Neural progenitor cell (in vitro differentiated cells): ENCODE data around the gene NDUFAF5. TPM values are rescaled to one million over a fixed set of nuclear protein-coding genes. Genes with fewer than 3 reads are reported as not detected.

Experiments used
- DNase-seq: peaks from one replicate; pipeline ENCODE4 v3.0.0-alpha.2; 2016; ENCODE audit warnings: low spot score
- H2AFZ ChIP-seq: fragments of 200-600 bp; sonication (generic); replicated peaks from 2 replicates; pipeline ENCODE4 v1.6.1; 2016; ENCODE audit warnings: antibody characterized with exemption
- H3F3A ChIP-seq: fragments of 200-600 bp; sonication (generic); 2 replicates; pipeline ENCODE4 v1.6.1; 2016; ENCODE audit warnings: antibody characterized with exemption, low read depth
- H3K27ac ChIP-seq: fragments of 200-600 bp; sonication (generic); 2 replicates; pipeline ENCODE4 v1.5.1; 2016; ENCODE audit warnings: mild to moderate bottlenecking
- H3K27me3 ChIP-seq: fragments of 200-600 bp; sonication (generic); 2 replicates; pipeline ENCODE4 v1.6.1; 2016; ENCODE audit warnings: mild to moderate bottlenecking, moderate library complexity
- H3K36me3 ChIP-seq: fragments of 200-600 bp; sonication (generic); 2 replicates; pipeline ENCODE4 v1.5.1; 2016
- H3K4me1 ChIP-seq: fragments of 200-600 bp; sonication (generic); 2 replicates; pipeline ENCODE4 v1.6.1; 2016; ENCODE audit warnings: mixed run types
- H3K4me2 ChIP-seq: fragments of 200-600 bp; sonication (generic); 2 replicates; pipeline ENCODE4 v1.6.1; 2016
- H3K4me3 ChIP-seq: fragments of 200-600 bp; sonication (generic); 2 replicates; pipeline ENCODE4 v1.5.1; 2016
- H3K79me2 ChIP-seq: fragments of 200-600 bp; sonication (generic); 2 replicates; pipeline ENCODE4 v1.6.1; 2016; ENCODE audit warnings: low read depth
- H3K9ac ChIP-seq: fragments of 200-600 bp; sonication (generic); 2 replicates; pipeline ENCODE4 v1.6.1; 2016
- H3K9me3 ChIP-seq: fragments of 200-600 bp; sonication (generic); 2 replicates; pipeline ENCODE4 v1.5.1; 2016; ENCODE audit warnings: low read depth
- H4K20me1 ChIP-seq: fragments of 200-600 bp; sonication (generic); 2 replicates; pipeline ENCODE4 v1.6.1; 2016; ENCODE audit warnings: low read depth
- H3K27ac Mint-ChIP-seq: 3 replicates; pipeline ENCODE4 v1.8.0; 2021; ENCODE audit warnings: mixed read lengths
- H3K27me3 Mint-ChIP-seq: 2 replicates; pipeline ENCODE4 v1.8.0; 2022; ENCODE audit warnings: low read depth, mild to moderate bottlenecking, inconsistent platforms, moderate library complexity, mixed read lengths; ENCODE audit not compliant: insufficient read depth
- H3K36me3 Mint-ChIP-seq: 3 replicates; pipeline ENCODE4 v1.8.0; 2021; ENCODE audit warnings: mixed read lengths
- H3K4me1 Mint-ChIP-seq: 3 replicates; pipeline ENCODE4 v1.8.0; 2021; ENCODE audit warnings: mixed read lengths
- H3K4me3 Mint-ChIP-seq: 3 replicates; pipeline ENCODE4 v1.8.0; 2021; ENCODE audit warnings: mild to moderate bottlenecking, moderate library complexity, mixed read lengths
- H3K9me3 Mint-ChIP-seq: 3 replicates; pipeline ENCODE4 v1.8.0; 2020; ENCODE audit warnings: mixed read lengths
- CTCF ChIP-seq: fragments of 200-600 bp; sonication (generic); IDR thresholded peaks from 2 replicates; pipeline ENCODE4 v1.5.1; 2017; ENCODE audit warnings: antibody characterized with exemption, mild to moderate bottlenecking
- EZH2 ChIP-seq: fragments of 200-600 bp; sonication (generic); IDR thresholded peaks from 2 replicates; pipeline ENCODE4 v1.6.1; 2017; ENCODE audit warnings: antibody characterized with exemption, mild to moderate bottlenecking, moderate library complexity
- EZH2phosphoT487 ChIP-seq: fragments of 200-600 bp; sonication (generic); IDR thresholded peaks from 2 replicates; pipeline ENCODE4 v1.6.1; 2017; ENCODE audit warnings: antibody characterized with exemption
- total RNA-seq: library from RNA; depleted of rRNA; stranded (reverse); fragments of >200 nt; gene quantifications from 2 replicates; pipeline ENCODE4 v1.2.3, GENCODE V29; 2015; ENCODE audit warnings: low replicate concordance

NDUFAF5 gene
- total RNA-seq, 1 donor from 2014 or later = 16.9 TPM

- Histone ChIP-seq H3K4me1 (peaks cover 11% of the 10 kb centered on the region), H3K27me3 (no peaks in the 10 kb centered on the region), H3K9ac (no peak overlapping the region), H3K36me3 (peaks cover 7% of the 10 kb centered on the region), H3K79me2 (peaks cover 80% of the 10 kb centered on the region), H3F3A (peaks cover 16% of the 10 kb centered on the region), H3K27ac (no peak overlapping the region), H2AFZ (no peak overlapping the region), H3K4me3 (peak overlapping the region; percentile 67), H3K9me3 (no peaks in the 10 kb centered on the region), H4K20me1 (no peaks in the 10 kb centered on the region), H3K4me2 (peak overlapping the region; percentile 76)
- Mint-ChIP-seq H3K27ac (no peak overlapping the region), H3K4me3 (peak overlapping the region; percentile 100), H3K4me1 (peaks cover 25% of the 10 kb centered on the region), H3K27me3 (no peaks in the 10 kb centered on the region), H3K36me3 (peaks cover 16% of the 10 kb centered on the region), H3K9me3 (no peaks in the 10 kb centered on the region)
- no peak for DNase-seq
- TF ChIP-seq EZH2phosphoT487 (no peak), CTCF (no peak), EZH2 (no peak)
Measured at GRCh38 chr20:13783528-13783927, 1.3 kb upstream of the NDUFAF5 start.

GRCh38 chr20:13784271-13784892, 446 bp upstream of the NDUFAF5 start:
- H3K27me3 Mint-ChIP-seq = no peaks in the 10 kb centered on the region

GRCh38 chr20:13786143-13786828, 1.5 kb downstream of the NDUFAF5 start:
- peaks cover 14% of the 10 kb centered on the region for H3K36me3 Mint-ChIP-seq
- H3K79me2 ChIP-seq = peaks cover 60% of the 10 kb centered on the region

More at GRCh38 chr20:13784271-13784892, 446 bp upstream of the NDUFAF5 start:
- Histone ChIP-seq H3K4me2 (peak overlapping the region; percentile 76), H2AFZ (peak overlapping the region; percentile 75), H3K79me2 (peaks cover 77% of the 10 kb centered on the region), H3K27ac (peak overlapping the region; percentile 34), H3F3A (peaks cover 16% of the 10 kb centered on the region), H3K9ac (peak overlapping the region; percentile 72), H3K27me3 (no peaks in the 10 kb centered on the region), H3K4me1 (peaks cover 11% of the 10 kb centered on the region), H3K9me3 (no peaks in the 10 kb centered on the region), H3K4me3 (peak overlapping the region; percentile 67), H4K20me1 (no peaks in the 10 kb centered on the region), H3K36me3 (peaks cover 7% of the 10 kb centered on the region)
- Mint-ChIP-seq H3K27ac (peak overlapping the region; percentile 97), H3K9me3 (no peaks in the 10 kb centered on the region), H3K4me1 (peaks cover 25% of the 10 kb centered on the region), H3K4me3 (peak overlapping the region; percentile 100), H3K36me3 (peaks cover 16% of the 10 kb centered on the region)
- no peak for DNase-seq
- TF ChIP-seq CTCF = no peak
- no peak for TF ChIP-seq EZH2phosphoT487
- no peak for TF ChIP-seq EZH2

More at GRCh38 chr20:13786143-13786828, 1.5 kb downstream of the NDUFAF5 start:
- TF ChIP-seq CTCF = no peak
- TF ChIP-seq EZH2 = no peak
- TF ChIP-seq EZH2phosphoT487 = no peak
- H2AFZ ChIP-seq = no peak overlapping the region
- peak overlapping the region; percentile 67 for H3K4me3 ChIP-seq
- Mint-ChIP-seq H3K9me3 (no peaks in the 10 kb centered on the region), H3K4me3 (peak overlapping the region; percentile 100), H3K27ac (no peak overlapping the region), H3K27me3 (peaks cover 4% of the 10 kb centered on the region), H3K4me1 (peaks cover 25% of the 10 kb centered on the region)
- no peak overlapping the region for H3K27ac ChIP-seq
- H4K20me1 ChIP-seq = peaks cover 4% of the 10 kb centered on the region
- no peak overlapping the region for H3K9ac ChIP-seq
- H3K27me3 ChIP-seq = no peaks in the 10 kb centered on the region
- DNase-seq = no peak
- H3K9me3 ChIP-seq = no peaks in the 10 kb centered on the region
- H3K36me3 ChIP-seq = peaks cover 7% of the 10 kb centered on the region
- peaks cover 16% of the 10 kb centered on the region for H3F3A ChIP-seq
- H3K4me2 ChIP-seq = peak overlapping the region; percentile 76
- peaks cover 11% of the 10 kb centered on the region for H3K4me1 ChIP-seq
